Measurements from ENCODE around the gene FBXL15.

Gene FBXL15

GRCh38 chr10:102461187-102462054 is 40.8 kb downstream of the FBXL15 start:
- Histone ChIP-seq H3K9me3 (no peaks in the 10 kb centered on the region), H3K27me3 (no peaks in the 10 kb centered on the region), H3K4me1 (peaks cover 34% of the 10 kb centered on the region), H3K36me3 (peaks cover 10% of the 10 kb centered on the region; the same call in 1 of the 2 replicates), H3K27ac (peak overlapping the region; percentile 68), H3K4me3 (peak overlapping the region; percentile 73), H4K20me1 (0 out of 2 replicates have a peak, but pooled peaks cover 5% of the 10 kb centered on the region), H3K4me2 (peak overlapping the region; percentile 98), H3K9ac (peak overlapping the region; percentile 74)
- no peak for TF ChIP-seq Cebpa-rat (IDR thresholded peaks at IDR 0.05)

GRCh38 chr10:102462512-102463054 is 41.9 kb downstream of the FBXL15 start:
- Histone ChIP-seq H3K36me3 (0 out of 2 replicates have a peak, but pooled peaks cover 10% of the 10 kb centered on the region), H4K20me1 (0 out of 2 replicates have a peak, but pooled peaks cover 5% of the 10 kb centered on the region), H3K9ac (peak overlapping the region; percentile 74; the same call in 1 of the 2 replicates), H3K9me3 (no peaks in the 10 kb centered on the region), H3K27ac (no peak overlapping the region), H3K4me1 (peaks cover 34% of the 10 kb centered on the region), H3K4me3 (peak overlapping the region; percentile 73), H3K4me2 (peak overlapping the region; percentile 98), H3K27me3 (no peaks in the 10 kb centered on the region)
- TF ChIP-seq Cebpa-rat (IDR thresholded peaks at IDR 0.05) = no peak

- H3K27me3 ChIP-seq = no peaks in the 10 kb centered on the region
- no peak overlapping the region for H3K4me3 ChIP-seq
- TF ChIP-seq Cebpa-rat (IDR thresholded peaks at IDR 0.05) = no peak
- H3K9me3 ChIP-seq = no peaks in the 10 kb centered on the region
- 0 out of 2 replicates have a peak overlapping the region, but pooled peaks have one; percentile 98 for H3K4me2 ChIP-seq
- peaks cover 37% of the 10 kb centered on the region for H3K4me1 ChIP-seq
- H3K9ac ChIP-seq = no peak overlapping the region
- no peak overlapping the region for H3K27ac ChIP-seq
- peaks cover 19% of the 10 kb centered on the region for H3K36me3 ChIP-seq
- 0 out of 2 replicates have a peak, but pooled peaks cover 5% of the 10 kb centered on the region for H4K20me1 ChIP-seq
These were observed 43.3 kb downstream of the FBXL15 start for GRCh38 chr10:102463983-102464382.

GRCh38 chr10:102465466-102465865 is 44.8 kb downstream of the FBXL15 start:
- H3K36me3 ChIP-seq = peaks cover 33% of the 10 kb centered on the region
- H3K9me3 ChIP-seq = no peaks in the 10 kb centered on the region
- peaks cover 5% of the 10 kb centered on the region; the same call in 1 of the 2 replicates for H4K20me1 ChIP-seq
- no peak overlapping the region for H3K4me3 ChIP-seq
- TF ChIP-seq Cebpa-rat (IDR thresholded peaks at IDR 0.05) = no peak
- no peak overlapping the region for H3K4me2 ChIP-seq
- no peak overlapping the region for H3K9ac ChIP-seq
- no peak overlapping the region for H3K27ac ChIP-seq
- H3K27me3 ChIP-seq = no peaks in the 10 kb centered on the region
- H3K4me1 ChIP-seq = peaks cover 39% of the 10 kb centered on the region

- H3K4me1 ChIP-seq = peaks cover 24% of the 10 kb centered on the region
These were observed 46.7 kb downstream of the FBXL15 start for GRCh38 chr10:102467318-102467717.

GRCh38 chr10:102467971-102468438 is 47.4 kb downstream of the FBXL15 start:
- Histone ChIP-seq H3K4me3 (no peak overlapping the region), H3K27me3 (no peaks in the 10 kb centered on the region), H4K20me1 (no peaks in the 10 kb centered on the region; the same call in 1 of the 2 replicates), H3K9ac (no peak overlapping the region), H3K4me1 (peaks cover 17% of the 10 kb centered on the region), H3K36me3 (peaks cover 59% of the 10 kb centered on the region), H3K9me3 (no peaks in the 10 kb centered on the region), H3K4me2 (no peak overlapping the region), H3K27ac (no peak overlapping the region)
- no peak for TF ChIP-seq Cebpa-rat (IDR thresholded peaks at IDR 0.05)

More at GRCh38 chr10:102467318-102467717, 46.7 kb downstream of the FBXL15 start:
- no peaks in the 10 kb centered on the region for H3K9me3 ChIP-seq
- no peak overlapping the region for H3K27ac ChIP-seq
- no peak overlapping the region for H3K9ac ChIP-seq
- TF ChIP-seq Cebpa-rat (IDR thresholded peaks at IDR 0.05) = no peak
- H3K4me2 ChIP-seq = no peak overlapping the region
- no peak overlapping the region for H3K4me3 ChIP-seq
- peaks cover 52% of the 10 kb centered on the region for H3K36me3 ChIP-seq
- H4K20me1 ChIP-seq = peaks cover 3% of the 10 kb centered on the region; the same call in 1 of the 2 replicates
- H3K27me3 ChIP-seq = no peaks in the 10 kb centered on the region

GRCh38 chr10:102468683-102469082 is 48.0 kb downstream of the FBXL15 start:
- H3K27ac ChIP-seq = no peak overlapping the region
- H3K36me3 ChIP-seq = peaks cover 66% of the 10 kb centered on the region
- H3K27me3 ChIP-seq = no peaks in the 10 kb centered on the region
- H4K20me1 ChIP-seq = no peaks in the 10 kb centered on the region; the same call in 1 of the 2 replicates
- H3K4me2 ChIP-seq = no peak overlapping the region
- H3K9me3 ChIP-seq = no peaks in the 10 kb centered on the region
- TF ChIP-seq Cebpa-rat (IDR thresholded peaks at IDR 0.05) = no peak
- no peak overlapping the region for H3K9ac ChIP-seq
- H3K4me3 ChIP-seq = no peak overlapping the region
- peaks cover 10% of the 10 kb centered on the region for H3K4me1 ChIP-seq

- H3K9ac ChIP-seq = no peak overlapping the region
- H3K9me3 ChIP-seq = no peaks in the 10 kb centered on the region
- TF ChIP-seq Cebpa-rat (IDR thresholded peaks at IDR 0.05) = no peak
- H3K4me2 ChIP-seq = no peak overlapping the region
- H4K20me1 ChIP-seq = no peaks in the 10 kb centered on the region; the same call in 1 of the 2 replicates
- peaks cover 82% of the 10 kb centered on the region for H3K36me3 ChIP-seq
- H3K4me3 ChIP-seq = no peak overlapping the region
- H3K27me3 ChIP-seq = no peaks in the 10 kb centered on the region
- no peak overlapping the region for H3K27ac ChIP-seq
- H3K4me1 ChIP-seq = peaks cover 8% of the 10 kb centered on the region; the same call in 1 of the 2 replicates
These were observed 50.2 kb downstream of the FBXL15 start for GRCh38 chr10:102470579-102471546.
